GM11168 (cell line): ENCODE data around the gene ARHGAP24.
"Not testable (repeated sequence)": the region's sequence is repeated elsewhere in the genome, so short reads cannot be mapped to it uniquely, and the experiment has no call there.

Source experiments
- in situ Hi-C: fragments of 300-500 bp; cut with MboI; formaldehyde crosslinking; loops from one replicate; pipeline ENCODE4 v1.12.0; 2022; ENCODE audit warnings: low sequenced_read_pairs; ENCODE audit not compliant: unreplicated experiment

The ARHGAP24 gene

GRCh38 chr4:85790582-85790981 is 315.6 kb downstream of the ARHGAP24 start:
- in situ Hi-C loops, result no loop called here

DNA sequence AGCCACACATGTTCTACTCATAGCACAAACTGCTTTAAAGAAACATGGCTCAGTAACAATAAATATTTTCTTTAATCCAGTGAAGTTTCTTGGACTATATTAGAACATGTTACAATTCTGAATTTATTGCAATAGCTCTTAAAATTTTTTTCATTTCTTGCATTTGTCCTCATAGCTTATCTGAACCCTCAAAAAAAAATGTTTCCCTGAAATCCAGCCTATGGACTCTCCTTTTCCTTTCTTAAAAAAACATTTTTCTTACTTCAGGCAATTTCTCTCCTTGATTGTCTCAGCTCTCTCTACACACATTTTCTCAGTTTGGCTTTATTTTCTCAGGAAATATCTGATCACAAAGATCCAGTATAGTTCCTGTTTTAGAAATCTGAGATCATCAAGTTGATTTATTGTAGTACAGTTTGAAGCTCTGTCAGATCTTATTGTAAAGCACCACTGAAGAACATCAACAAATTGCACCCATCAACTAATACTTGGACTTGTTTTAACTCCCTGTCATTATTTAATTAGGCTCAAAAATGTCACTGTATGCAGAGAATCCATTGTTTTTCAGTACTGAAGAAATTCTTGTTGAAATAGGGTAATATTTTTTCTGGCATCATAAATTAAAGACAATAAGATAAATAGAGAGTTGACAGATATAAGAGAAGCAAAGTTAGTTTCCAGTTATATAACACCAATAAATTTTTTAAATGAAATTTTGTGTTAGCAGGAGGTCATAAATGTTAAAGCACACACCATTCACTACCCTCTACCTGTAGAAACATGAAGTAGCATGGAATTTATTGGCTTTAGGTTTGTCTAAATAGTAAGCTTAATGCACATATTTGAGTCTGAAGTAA is 317.7 kb downstream of the ARHGAP24 start:
- in situ Hi-C loops, result no loop called here

DNA sequence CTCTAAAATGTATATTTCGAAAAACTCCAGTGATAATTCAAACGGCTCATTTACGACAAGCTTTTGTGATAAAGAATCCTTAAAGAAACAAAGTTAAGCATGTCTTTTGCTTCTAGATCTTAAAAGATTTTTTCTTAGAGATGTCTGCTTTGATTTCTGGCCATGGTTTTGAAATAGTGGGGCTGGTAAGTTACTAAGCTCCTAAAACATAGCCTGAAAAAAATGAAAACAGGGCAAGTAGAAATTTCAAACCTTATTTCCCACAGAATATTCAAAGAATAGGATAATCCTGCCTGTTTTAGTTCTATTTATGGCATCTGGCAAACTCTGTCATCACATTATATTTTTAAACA is 318.3 kb downstream of the ARHGAP24 start:
- in situ Hi-C loops, result no loop called here

DNA sequence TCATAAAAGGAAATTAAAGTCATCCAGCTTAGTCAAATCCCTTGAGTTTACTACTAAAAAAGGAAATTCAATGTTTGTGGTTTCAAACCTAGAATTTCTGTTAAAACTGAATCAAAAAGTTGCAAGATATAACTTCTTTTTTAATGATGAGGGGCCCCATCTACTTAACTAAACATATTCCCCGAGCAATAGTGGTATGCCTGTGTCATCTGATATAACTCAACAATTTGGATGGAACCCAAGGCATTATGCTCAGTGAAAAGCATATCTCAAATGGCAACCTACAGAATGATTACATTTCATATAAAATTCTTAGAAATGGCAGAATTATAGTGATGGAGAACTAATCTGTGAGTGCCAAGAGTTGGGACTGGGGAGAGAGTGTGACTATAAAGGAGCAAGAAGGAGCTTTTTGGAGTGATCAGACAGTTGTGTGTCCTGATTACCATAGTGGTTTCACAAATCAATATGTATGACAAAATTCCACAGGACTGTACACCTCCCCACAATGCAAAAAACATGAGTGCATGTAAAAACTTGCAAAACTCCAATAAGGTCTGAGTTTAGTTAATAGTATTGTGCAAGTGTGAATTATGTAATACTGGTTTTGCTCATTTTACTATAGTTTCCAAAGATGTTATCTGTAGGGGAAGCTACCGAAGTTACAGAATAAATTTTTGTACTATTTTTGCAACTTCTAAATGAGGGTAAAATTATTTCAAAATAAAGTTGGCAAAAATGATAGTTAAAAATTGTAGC is 323.2 kb downstream of the ARHGAP24 start:
- in situ Hi-C loops, result no loop called here

DNA sequence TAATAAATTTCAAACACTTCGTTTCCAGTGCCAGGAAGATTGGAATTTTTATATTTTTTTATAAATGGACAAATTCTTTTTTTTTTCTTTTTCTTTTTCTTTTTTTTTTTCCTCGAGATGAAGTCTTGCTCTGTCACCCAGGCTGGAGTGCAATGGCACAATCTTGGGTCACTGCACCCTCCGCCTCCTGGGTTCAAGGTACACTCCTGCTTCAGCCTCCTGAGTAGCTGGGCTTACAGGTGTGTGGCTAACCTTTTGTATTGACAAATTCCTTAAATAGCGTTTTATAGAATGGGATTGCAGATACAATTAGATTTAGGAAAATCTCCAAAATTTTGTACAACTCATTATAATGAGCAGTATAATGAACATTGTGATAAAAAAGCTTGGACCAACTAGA is 328.9 kb downstream of the ARHGAP24 start:
- in situ Hi-C loops, result no loop called here

GRCh38 chr4:85805891-85806290 is 330.9 kb downstream of the ARHGAP24 start:
- in situ Hi-C loops, result no loop called here

DNA sequence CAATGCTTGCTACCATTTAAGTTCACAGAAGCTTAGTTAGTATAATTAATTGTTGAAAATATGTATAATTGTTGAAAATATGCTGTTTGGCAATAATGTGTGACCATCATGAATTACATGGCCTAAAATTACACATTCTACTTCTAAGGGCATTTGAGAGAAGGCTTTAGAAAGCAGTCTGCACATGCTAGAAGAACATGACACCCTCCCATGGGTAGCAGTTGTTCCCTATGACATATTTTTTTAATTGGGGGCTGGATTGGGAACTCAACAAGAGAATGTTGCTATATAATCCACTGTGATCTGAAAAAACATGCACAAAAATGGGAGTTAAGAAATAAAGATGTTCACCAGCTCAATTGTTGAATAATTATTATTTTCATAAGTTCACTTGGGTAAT is 331.4 kb downstream of the ARHGAP24 start:
- in situ Hi-C loops, result no loop called here

- in situ Hi-C loops, result no loop called here
These were observed 332.4 kb downstream of the ARHGAP24 start for GRCh38 chr4:85807247-85807950.

DNA sequence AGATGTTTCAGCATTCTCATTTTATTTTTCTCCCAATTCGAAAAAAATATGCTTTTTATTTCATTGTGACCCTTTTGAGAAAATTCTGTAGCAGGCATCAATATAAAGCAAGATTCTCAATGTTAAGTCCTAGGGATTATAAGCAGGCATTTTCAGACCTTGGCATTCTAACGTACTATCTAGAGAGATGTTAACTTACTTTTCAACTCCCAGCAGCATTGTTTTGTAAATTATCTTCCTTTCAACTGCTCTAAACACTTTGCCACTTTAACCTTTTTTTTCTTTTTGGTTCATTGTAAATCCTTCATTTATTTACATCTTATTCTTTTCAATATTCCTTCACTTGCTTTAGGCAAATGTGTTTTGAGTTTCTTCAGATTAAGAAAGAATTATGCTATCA is 333.2 kb downstream of the ARHGAP24 start:
- in situ Hi-C loops, result no loop called here

- in situ Hi-C loops, result no loop called here
These were observed 333.9 kb downstream of the ARHGAP24 start for GRCh38 chr4:85808864-85809263.

DNA sequence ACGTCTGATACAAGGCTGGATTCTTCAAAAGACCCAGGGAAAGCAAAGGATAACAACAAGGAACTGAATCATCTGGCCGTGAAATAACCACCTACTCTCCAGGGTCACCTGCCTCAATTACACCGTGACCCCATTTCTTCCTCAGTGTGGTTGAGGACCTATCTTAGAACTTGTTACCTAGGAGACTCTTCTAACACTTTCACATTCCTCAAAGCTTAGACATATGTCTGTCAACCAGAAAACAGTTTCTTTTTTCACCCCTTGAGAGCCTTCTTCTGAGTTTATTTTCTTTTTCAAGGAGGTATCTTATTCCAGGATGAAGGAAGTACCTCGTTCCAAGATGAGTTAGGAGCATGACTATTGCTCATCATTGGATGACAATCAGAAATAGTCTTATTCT is 337.8 kb downstream of the ARHGAP24 start:
- in situ Hi-C loops, result no loop called here

DNA sequence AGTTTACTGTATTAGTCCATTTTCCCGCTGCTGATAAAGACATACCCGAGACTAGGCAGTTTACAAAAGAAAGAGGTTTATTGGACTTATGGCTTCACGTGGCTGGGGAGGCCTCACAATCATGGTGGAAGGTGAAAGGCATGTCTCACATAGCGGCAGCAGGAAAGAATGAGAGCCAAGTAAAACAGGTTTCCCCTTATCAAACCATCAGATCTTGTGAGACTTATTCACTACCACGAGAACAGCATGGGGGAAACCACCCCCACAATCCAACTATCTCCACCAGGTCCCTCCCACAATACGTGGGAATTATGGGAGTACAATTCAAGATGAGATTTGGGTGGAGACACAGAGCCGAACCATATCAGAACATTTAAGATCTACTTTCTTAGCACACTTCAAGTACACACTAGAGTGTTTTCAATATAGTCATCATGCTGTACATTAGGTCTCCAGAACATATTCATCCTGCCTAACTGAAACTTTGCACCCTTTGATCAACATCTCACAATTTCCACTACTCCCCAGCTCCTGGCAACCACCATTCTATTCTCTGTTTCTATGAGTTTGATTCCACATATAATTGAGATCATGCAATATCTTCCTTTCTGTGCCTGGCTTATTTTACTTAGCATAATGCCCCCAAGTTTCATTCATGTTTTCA is 341.0 kb downstream of the ARHGAP24 start:
- in situ Hi-C loops, result no loop called here

- in situ Hi-C loops, result no loop called here
These were observed 343.8 kb downstream of the ARHGAP24 start for GRCh38 chr4:85818700-85819099.

DNA sequence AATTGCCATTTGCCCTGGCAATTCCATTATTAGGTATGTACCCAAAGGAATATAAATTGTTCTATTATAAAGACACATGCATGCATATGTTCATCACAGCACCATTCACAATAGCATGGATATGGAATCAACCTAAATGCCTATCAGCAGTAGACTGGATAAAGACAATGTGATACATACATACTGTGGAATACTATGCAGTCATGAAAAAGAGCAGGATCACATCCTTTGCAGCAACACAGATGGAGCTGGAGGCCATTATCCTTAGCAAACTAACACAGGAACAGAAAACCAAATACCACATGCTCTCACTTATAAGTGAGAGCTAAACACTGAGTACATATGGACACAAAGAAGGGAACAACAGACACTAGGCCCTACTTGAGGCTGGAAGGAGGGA is 345.2 kb downstream of the ARHGAP24 start:
- in situ Hi-C loops, result not testable (repeated sequence)

GRCh38 chr4:85821688-85822455 is 346.9 kb downstream of the ARHGAP24 start:
- in situ Hi-C loops, result no loop called here

GRCh38 chr4:85823295-85823694 is 348.3 kb downstream of the ARHGAP24 start:
- in situ Hi-C loops, result no loop called here

DNA sequence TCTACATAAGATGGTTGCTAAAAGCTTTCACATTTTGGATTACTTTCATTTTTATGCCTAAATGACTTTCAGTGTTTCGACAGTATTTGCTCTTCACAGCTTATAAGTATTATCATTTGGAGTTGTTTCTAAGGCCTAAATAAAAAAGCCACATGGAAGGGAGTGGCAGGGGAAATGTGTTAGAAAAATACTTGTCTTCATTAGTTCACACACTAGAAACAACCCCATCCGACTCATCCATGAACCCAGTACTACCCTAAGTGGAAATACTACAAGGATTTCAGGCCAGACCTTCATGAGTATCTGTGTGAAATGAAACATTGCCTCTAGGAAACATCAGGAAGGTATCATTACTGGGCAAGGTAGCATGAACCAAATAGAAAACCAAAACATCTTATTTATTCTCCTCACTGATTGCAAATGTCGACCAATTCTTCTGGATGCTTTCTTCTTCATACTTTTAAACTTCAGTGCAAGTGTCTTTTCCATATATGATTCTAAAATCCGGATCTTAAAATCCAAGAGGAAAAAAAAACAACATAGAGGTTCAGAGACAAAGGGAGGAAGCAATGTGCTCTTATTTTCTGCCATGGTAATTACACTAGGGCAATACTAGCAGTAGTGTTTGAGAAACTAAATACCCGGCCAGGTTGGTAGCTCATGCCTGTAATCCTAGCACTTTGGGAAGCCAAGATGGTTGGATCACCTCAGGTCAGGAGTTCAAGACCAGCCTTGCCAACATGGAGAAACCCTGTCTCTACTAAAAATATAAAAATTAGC is 349.4 kb downstream of the ARHGAP24 start:
- in situ Hi-C loops, result no loop called here

DNA sequence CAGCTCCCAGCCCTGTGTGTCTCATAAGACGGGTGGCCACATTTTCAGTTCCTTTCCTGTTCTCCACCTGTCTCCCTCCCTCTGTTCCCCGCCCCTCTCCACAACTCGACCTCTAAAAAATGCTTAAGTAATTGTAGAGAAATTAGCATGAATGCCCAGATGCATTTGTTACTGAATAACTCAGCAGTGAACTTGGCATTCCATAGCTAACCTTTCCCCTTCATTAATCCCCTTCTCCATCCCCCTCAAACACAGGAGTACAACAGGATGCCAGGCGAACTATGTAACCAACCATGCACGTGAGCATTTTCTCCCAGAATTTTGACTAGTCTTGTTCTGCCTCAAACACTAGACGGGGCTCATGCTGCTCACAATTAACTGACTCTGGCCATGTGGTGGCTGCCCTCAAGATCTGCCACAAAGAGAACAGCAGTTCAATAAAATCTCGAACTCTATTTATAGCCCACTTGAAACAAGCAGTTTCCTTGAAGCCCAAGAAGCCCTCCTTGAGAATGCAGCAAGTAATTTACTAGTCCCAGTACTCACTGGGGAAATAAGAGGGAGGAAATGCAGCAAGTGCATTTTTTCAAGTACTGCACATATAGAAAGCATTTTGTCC is 351.2 kb downstream of the ARHGAP24 start:
- in situ Hi-C loops, result no loop called here
